SK-N-SH treated with all-trans-retinoic acid at 6 μM for 48 hours (cell line): ENCODE measurements around the gene TMC7.

ENCODE experiments used
- ATAC-seq: fragments of 200-7000 bp; cut with Tn5 transposase; 3 replicates; pipeline ENCODE4 v1.9.1; 2020; ENCODE audit warnings: mild to moderate bottlenecking, moderate library complexity
- BACH2 ChIP-seq: fragments of 250-450 bp; sonication (Bioruptor Pico); IDR thresholded peaks from 2 replicates; pipeline ENCODE4 v1.9.0; 2021; ENCODE audit warnings: mild to moderate bottlenecking, borderline replicate concordance
- CSDC2 ChIP-seq: fragments of 250-450 bp; sonication (Bioruptor Pico); IDR thresholded peaks from 2 replicates; pipeline ENCODE4 v1.5.0; 2020; ENCODE audit warnings: mild to moderate bottlenecking, moderate library complexity
- CSRNP3 ChIP-seq: fragments of 250-450 bp; sonication (Bioruptor Pico); IDR thresholded peaks from 2 replicates; pipeline ENCODE4 v1.5.1; 2021; ENCODE audit warnings: mild to moderate bottlenecking, moderate library complexity
- ESRRG ChIP-seq: fragments of 250-450 bp; sonication (Bioruptor Pico); IDR thresholded peaks from 2 replicates; pipeline ENCODE4 v1.6.1; 2021; ENCODE audit warnings: mild to moderate bottlenecking
- GLIS3 ChIP-seq: fragments of 250-450 bp; sonication (Bioruptor Pico); IDR thresholded peaks from 2 replicates; pipeline ENCODE4 v1.5.0; 2020; ENCODE audit warnings: mild to moderate bottlenecking, moderate library complexity
- OSR1 ChIP-seq: fragments of 250-450 bp; sonication (Bioruptor Pico); IDR thresholded peaks from 2 replicates; pipeline ENCODE4 v1.8.0; 2022; ENCODE audit warnings: moderate library complexity, mild to moderate bottlenecking, inconsistent platforms
- PATZ1 ChIP-seq: fragments of 250-450 bp; sonication (Bioruptor Pico); IDR thresholded peaks from 2 replicates; pipeline ENCODE4 v1.8.0; 2020; ENCODE audit warnings: mild to moderate bottlenecking, moderate library complexity, borderline replicate concordance
- POU6F1 ChIP-seq: fragments of 250-450 bp; sonication (Bioruptor Pico); IDR thresholded peaks from 2 replicates; pipeline ENCODE4 v1.8.0; 2021; ENCODE audit warnings: low read depth, mild to moderate bottlenecking, moderate library complexity, borderline replicate concordance
- PPARA ChIP-seq: fragments of 250-450 bp; sonication (Bioruptor Pico); IDR thresholded peaks from 2 replicates; pipeline ENCODE4 v1.5.0; 2020; ENCODE audit warnings: mild to moderate bottlenecking, borderline replicate concordance
- SNAI2 ChIP-seq: fragments of 250-450 bp; sonication (Bioruptor Pico); IDR thresholded peaks from 2 replicates; pipeline ENCODE4 v1.5.0; 2020; ENCODE audit warnings: mild to moderate bottlenecking, moderate library complexity
- TCF4 ChIP-seq: fragments of 250-450 bp; sonication (Bioruptor Pico); IDR thresholded peaks from 2 replicates; pipeline ENCODE4 v1.8.0; 2021; ENCODE audit warnings: mild to moderate bottlenecking, moderate library complexity, borderline replicate concordance
- TOX ChIP-seq: fragments of 250-450 bp; sonication (Bioruptor Pico); IDR thresholded peaks from 2 replicates; pipeline ENCODE4 v1.8.0; 2021; ENCODE audit warnings: mild to moderate bottlenecking, moderate library complexity, borderline replicate concordance
- TSHZ2 ChIP-seq: fragments of 250-450 bp; sonication (Bioruptor Pico); IDR thresholded peaks from 2 replicates; pipeline ENCODE4 v1.5.0; 2020; ENCODE audit warnings: mild to moderate bottlenecking, moderate library complexity
- ZC3H10 ChIP-seq: fragments of 250-450 bp; sonication (Bioruptor Pico); IDR thresholded peaks from 2 replicates; pipeline ENCODE4 v1.5.1; 2021; ENCODE audit warnings: mild to moderate bottlenecking, moderate library complexity
- ZFP30 ChIP-seq: fragments of 450-650 bp; formaldehyde crosslinking; IDR thresholded peaks from 2 replicates; pipeline ENCODE4 v1.5.0; 2022; ENCODE audit warnings: mild to moderate bottlenecking, moderate library complexity
- ZNF565 ChIP-seq: fragments of 450-650 bp; formaldehyde crosslinking; conservative IDR thresholded peaks from 2 replicates; pipeline ENCODE4 v1.5.0; 2020; ENCODE audit warnings: low read depth, mild to moderate bottlenecking, moderate library complexity
- ZNF70 ChIP-seq: fragments of 450-650 bp; formaldehyde crosslinking; IDR thresholded peaks from 2 replicates; pipeline ENCODE4 v1.5.0; 2020; ENCODE audit warnings: mild to moderate bottlenecking, moderate library complexity
- ZNF8 ChIP-seq: fragments of 450-650 bp; formaldehyde crosslinking; IDR thresholded peaks from 2 replicates; pipeline ENCODE4 v1.5.0; 2020; ENCODE audit warnings: mild to moderate bottlenecking, moderate library complexity

Gene TMC7

GRCh38 chr16:19088341-19088916 is 104.7 kb downstream of the TMC7 start:
- no peak for TF ChIP-seq CSRNP3 (CRISPR knock-in tag)
- no peak for TF ChIP-seq CSDC2 (CRISPR knock-in tag)
- no peak for TF ChIP-seq TSHZ2 (CRISPR knock-in tag)
- TF ChIP-seq POU6F1 (CRISPR knock-in tag) = no peak
- TF ChIP-seq PPARA (CRISPR knock-in tag) = no peak
- no peak for TF ChIP-seq TOX (CRISPR knock-in tag)
- TF ChIP-seq ZNF70 (CRISPR knock-in tag) = no peak
- no peak for TF ChIP-seq ZNF8 (CRISPR knock-in tag)
- TF ChIP-seq ZNF565 (CRISPR knock-in tag) = no peak
- ATAC-seq = no peak

- ATAC-seq = no peak
- TF ChIP-seq BACH2 (CRISPR knock-in tag) = no peak
- no peak for TF ChIP-seq CSDC2 (CRISPR knock-in tag)
- no peak for TF ChIP-seq CSRNP3 (CRISPR knock-in tag)
- no peak for TF ChIP-seq OSR1 (CRISPR knock-in tag)
- no peak for TF ChIP-seq ZC3H10 (CRISPR knock-in tag)
- no peak for TF ChIP-seq ZFP30 (CRISPR knock-in tag)
- no peak for TF ChIP-seq PATZ1
- no peak for TF ChIP-seq SNAI2 (CRISPR knock-in tag)
- no peak for TF ChIP-seq TOX (CRISPR knock-in tag)
- TF ChIP-seq GLIS3 (CRISPR knock-in tag) = no peak
- TF ChIP-seq ESRRG (CRISPR knock-in tag) = no peak
- no peak for TF ChIP-seq POU6F1 (CRISPR knock-in tag)
- no peak for TF ChIP-seq TCF4 (CRISPR knock-in tag)
Observed at GRCh38 chr16:19089410-19089955, 105.7 kb downstream of the TMC7 start.

- ATAC-seq = no peak
- no peak for TF ChIP-seq ZC3H10 (CRISPR knock-in tag)
- TF ChIP-seq CSRNP3 (CRISPR knock-in tag) = no peak
- no peak for TF ChIP-seq OSR1 (CRISPR knock-in tag)
- TF ChIP-seq ZNF8 (CRISPR knock-in tag) = no peak
- no peak for TF ChIP-seq SNAI2 (CRISPR knock-in tag)
- TF ChIP-seq PPARA (CRISPR knock-in tag) = no peak
- TF ChIP-seq TOX (CRISPR knock-in tag) = no peak
- TF ChIP-seq ZNF565 (CRISPR knock-in tag) = no peak
- no peak for TF ChIP-seq TSHZ2 (CRISPR knock-in tag)
Observed at GRCh38 chr16:19090916-19091315, 107.2 kb downstream of the TMC7 start.
